Gastroesophageal sphincter (tissue), 4 donors: ENCODE results near the gene SRCIN1. TPM values are rescaled to one million over a fixed set of nuclear protein-coding genes. Genes with fewer than 3 reads are reported as not detected.
A peak's percentile ranks its signal among the peaks of the same experiment; 100 is the strongest.
"Not testable (repeated sequence)": the region's sequence is repeated elsewhere in the genome, so short reads cannot be mapped to it uniquely, and the experiment has no call there.

Experiments used
- ATAC-seq: fragments of 150-250 bp; one replicate; pipeline ENCODE4 v1.9.1; 2016; ENCODE audit warnings: mild to moderate bottlenecking, moderate library complexity
- H3K27ac ChIP-seq, 4 donors: fragments of 200-600 bp; sonication (generic) in 3 of 4; 1 replicate in 3 of 4; 2 replicates in 1 of 4; pipeline ENCODE4 v1.5.1; 2016 to 2019
- H3K27me3 ChIP-seq: fragments of 200-600 bp; sonication (generic); one replicate; pipeline ENCODE4 v1.5.1; 2019
- H3K36me3 ChIP-seq, 2 donors: fragments of 200-600 bp; sonication (generic); one replicate each; pipeline ENCODE4 v1.5.1; 2019; ENCODE audit warnings: control low read depth in 1 of 2
- H3K4me1 ChIP-seq, 3 donors: fragments of 200-600 bp; sonication (generic); 1 replicate in 2 of 3; 2 replicates in 1 of 3; pipeline ENCODE4 v1.5.1; 2016 to 2019; ENCODE audit warnings: control low read depth in 2 of 3
- H3K4me3 ChIP-seq, 2 donors: fragments of 200-600 bp; sonication (generic); one replicate each; pipeline ENCODE4 v1.5.1; 2019; ENCODE audit warnings: mild to moderate bottlenecking in 1 of 2, moderate library complexity in 1 of 2
- H3K9me3 ChIP-seq, 3 donors: fragments of 200-600 bp; sonication (generic); one replicate each; pipeline ENCODE4 v1.5.1; 2017 to 2019; ENCODE audit warnings: control low read depth in 2 of 3
- CTCF ChIP-seq, 4 experiments: fragments of 200-600 bp in 2 of 4; fragments of 450-650 bp in 2 of 4; sonication (generic) in 1 of 4; IDR thresholded peaks; one replicate each; pipeline ENCODE4 v1.5.1; 2017 to 2019; ENCODE audit warnings: antibody characterized with exemption in 4 of 4, mild to moderate bottlenecking in 2 of 4, moderate library complexity in 2 of 4
- EP300 ChIP-seq: sonication (generic); formaldehyde crosslinking; IDR thresholded peaks from one replicate; pipeline ENCODE4 v1.6.1; 2017; ENCODE audit warnings: antibody characterized with exemption, mild to moderate bottlenecking
- POLR2A ChIP-seq, 2 donors: fragments of 450-650 bp; IDR thresholded peaks; one replicate each; pipeline ENCODE4 v1.6.1; 2017; ENCODE audit warnings: antibody characterized with exemption in 2 of 2, mild to moderate bottlenecking in 2 of 2, moderate library complexity in 1 of 2
- POLR2AphosphoS5 ChIP-seq: sonication (generic); formaldehyde crosslinking; IDR thresholded peaks from one replicate; pipeline ENCODE4 v1.6.1; 2017; ENCODE audit warnings: antibody characterized with exemption
- WGBS, 2 donors: methylation state at CpG; one replicate each; pipeline ENCODE4 v1.1.5; 2018; ENCODE audit warnings: low coverage in 1 of 2; 5-methylcytosine and 5-hydroxymethylcytosine counted together
- total RNA-seq, 4 donors: library from RNA; depleted of rRNA; stranded (reverse); fragments of >200 nt; gene quantifications; one replicate each; pipeline ENCODE4 v1.1.0, GENCODE V29; 2016

The SRCIN1 gene
- total RNA-seq, 4 donors from 2014 or later = 0.67 to 2.6 (median 1.5) TPM

DNA sequence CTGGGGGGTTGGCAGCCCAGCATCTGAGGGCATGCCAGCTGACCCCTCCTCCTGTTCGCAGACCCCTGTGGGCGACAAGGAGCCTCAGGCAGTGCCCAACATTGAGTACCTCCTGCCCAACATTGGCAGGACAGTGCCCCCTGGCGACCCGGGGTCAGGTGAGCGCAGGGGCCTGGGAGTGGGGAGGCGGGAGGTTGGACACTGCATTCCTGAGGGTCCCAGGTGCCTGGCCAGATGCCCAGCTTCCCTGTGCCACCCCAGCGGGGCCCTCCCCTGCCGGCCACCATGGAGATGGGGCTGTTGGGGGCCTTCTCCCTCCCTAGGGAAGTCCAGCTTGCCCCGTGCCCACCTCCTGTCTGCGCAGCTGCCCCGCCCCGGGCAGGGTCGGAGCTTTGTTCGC is 107.4 kb downstream of the SRCIN1 start:
- Histone ChIP-seq H3K27ac (no peak overlapping the region), H3K4me1 (no peaks in the 10 kb centered on the region), H3K4me3 (no peak overlapping the region), H3K9me3 (no peaks in the 10 kb centered on the region), H3K36me3 (peaks cover 0 to 95% of the 10 kb centered on the region in 2 donors), H3K27me3 (no peaks in the 10 kb centered on the region)
- ATAC-seq = no peak
- WGBS, 2 donors = 88 to 97% methylated on average over 3 to 5 of the region's 14 CpGs
- no peak for TF ChIP-seq CTCF (IDR thresholded peaks at IDR 0.05)
- TF ChIP-seq EP300 = no peak
- no peak for TF ChIP-seq POLR2A (IDR thresholded peaks at IDR 0.05)
- TF ChIP-seq POLR2AphosphoS5 = no peak

GRCh38 chr17:38497656-38498055 is 108.1 kb downstream of the SRCIN1 start:
- not testable (repeated sequence) for H3K4me1 ChIP-seq, H3K27me3 ChIP-seq, ATAC-seq, H3K27ac ChIP-seq, H3K9me3 ChIP-seq, H3K4me3 ChIP-seq
- H3K36me3 ChIP-seq = peaks cover 0 to 95% of the 10 kb centered on the region in 2 donors
- WGBS, 2 donors = 100% methylated on average over 1 of the region's 10 CpGs; no CpG with 5 or more reads in 1 of the 2 donors

DNA sequence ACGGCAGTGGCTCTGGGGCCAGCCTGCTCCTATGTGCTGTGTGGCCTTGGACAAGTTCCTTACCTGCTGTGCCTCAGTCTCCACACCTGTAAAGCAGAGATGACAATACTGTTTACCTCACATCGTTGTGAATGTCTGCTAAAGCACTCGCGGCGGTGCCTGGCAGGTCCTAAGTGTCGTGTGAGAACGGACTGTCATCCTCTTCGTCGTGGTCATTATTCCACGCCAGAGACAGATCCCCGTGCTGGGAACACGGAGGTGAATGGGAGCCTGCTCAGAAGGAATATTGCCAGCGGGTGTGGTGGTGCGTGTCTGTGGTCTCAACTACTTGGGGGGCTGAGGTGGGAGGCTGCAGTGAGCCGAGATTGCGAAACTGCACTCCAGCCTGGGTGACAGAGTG is 111.6 kb downstream of the SRCIN1 start:
- not testable (repeated sequence) for H3K9me3 ChIP-seq, H3K4me1 ChIP-seq, H3K27me3 ChIP-seq, H3K4me3 ChIP-seq, ATAC-seq, H3K27ac ChIP-seq
- peaks cover 0 to 95% of the 10 kb centered on the region in 2 donors for H3K36me3 ChIP-seq
- WGBS, 2 donors = no CpG with 5 or more reads among the region's 16 CpGs

- H3K36me3 ChIP-seq = peaks cover 0 to 91% of the 10 kb centered on the region in 2 donors
- H3K27ac ChIP-seq = peak overlapping the region in 2 of 4 donors; percentile 22 to 41
- peaks cover 0 to 12% (median 0%) of the 10 kb centered on the region in 3 donors for H3K4me1 ChIP-seq
- peak; percentile 78 for ATAC-seq
- no CpG with 5 or more reads among the region's 14 CpGs for WGBS, 2 donors
- H3K9me3 ChIP-seq, H3K27me3 ChIP-seq, H3K4me3 ChIP-seq: not testable (repeated sequence)
- peak in 1 of 4 experiments; percentile 63 for TF ChIP-seq CTCF (IDR thresholded peaks at IDR 0.05)
Observed at GRCh38 chr17:38492067-38493040, 113.4 kb downstream of the SRCIN1 start.

- H3K4me3 ChIP-seq, H3K27me3 ChIP-seq, H3K9me3 ChIP-seq, ATAC-seq: not testable (repeated sequence)
- Histone ChIP-seq H3K36me3 (peaks cover 0 to 86% of the 10 kb centered on the region in 2 donors), H3K4me1 (peaks cover 0 to 17% (median 0%) of the 10 kb centered on the region in 3 donors), H3K27ac (peak overlapping the region in 2 of 4 donors; percentile 3 to 41)
- WGBS, 2 donors = 66% methylated on average over 8 of the region's 19 CpGs; no CpG with 5 or more reads in 1 of the 2 donors
- peak in 1 of 4 experiments; percentile 18 for TF ChIP-seq CTCF (IDR thresholded peaks at IDR 0.05)
Observed at GRCh38 chr17:38491346-38492066, 114.2 kb downstream of the SRCIN1 start.

- not testable (repeated sequence) for H3K9me3 ChIP-seq, ATAC-seq, H3K27me3 ChIP-seq, H3K4me3 ChIP-seq
- peaks cover 0 to 30% (median 0%) of the 10 kb centered on the region in 3 donors for H3K4me1 ChIP-seq
- peaks cover 0 to 81% of the 10 kb centered on the region in 2 donors for H3K36me3 ChIP-seq
- H3K27ac ChIP-seq = peak overlapping the region in 1 of 4 donors; percentile 13
- WGBS, 2 donors = no CpG with 5 or more reads among the region's 17 CpGs
Observed at GRCh38 chr17:38489774-38490173, 116.0 kb downstream of the SRCIN1 start.

- Histone ChIP-seq H3K27ac (peak overlapping the region in 3 of 4 donors; percentile 57 to 75 (median 68)), H3K36me3 (peaks cover 0 to 73% of the 10 kb centered on the region in 2 donors), H3K4me1 (peaks cover 3 to 54% (median 9%) of the 10 kb centered on the region in 3 donors)
- not testable (repeated sequence) for H3K9me3 ChIP-seq, H3K4me3 ChIP-seq, ATAC-seq, H3K27me3 ChIP-seq
- 72 to 78% methylated on average over 6 to 7 of the region's 13 CpGs for WGBS, 2 donors
Observed at GRCh38 chr17:38485681-38486298, 120.0 kb downstream of the SRCIN1 start.
